NCI-H1417 (cell line): Measurements from ENCODE around the gene DAO.

Experiments used
- DNase-seq, 3 experiments: peaks; one replicate each; lab custom pipeline; 2025; lab: John Stamatoyannopoulos, UW

Gene DAO

GRCh38 chr12:108918960-108919642 is 39.2 kb downstream of the DAO start:
- DNase-seq: no peak

DNA sequence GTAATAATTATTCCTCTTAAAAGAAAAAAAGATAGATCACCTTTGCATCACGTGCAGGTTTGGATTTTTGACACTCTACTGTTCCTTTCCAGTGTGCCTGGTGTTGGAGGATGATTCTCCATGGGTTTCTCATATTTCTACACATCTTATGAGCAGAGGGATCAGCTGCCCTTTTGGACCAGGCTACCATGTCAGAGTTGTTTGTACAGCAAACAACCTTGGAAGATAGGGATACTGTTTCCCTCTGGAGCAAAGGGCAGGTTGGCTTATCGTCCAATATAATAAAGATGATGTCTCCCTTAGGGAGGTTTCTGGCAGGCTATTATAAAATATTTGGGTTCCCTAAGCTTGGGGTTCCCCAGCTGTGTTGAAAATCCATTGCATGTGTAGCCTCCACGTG is 42.1 kb downstream of the DAO start:
- no peak for DNase-seq

DNA sequence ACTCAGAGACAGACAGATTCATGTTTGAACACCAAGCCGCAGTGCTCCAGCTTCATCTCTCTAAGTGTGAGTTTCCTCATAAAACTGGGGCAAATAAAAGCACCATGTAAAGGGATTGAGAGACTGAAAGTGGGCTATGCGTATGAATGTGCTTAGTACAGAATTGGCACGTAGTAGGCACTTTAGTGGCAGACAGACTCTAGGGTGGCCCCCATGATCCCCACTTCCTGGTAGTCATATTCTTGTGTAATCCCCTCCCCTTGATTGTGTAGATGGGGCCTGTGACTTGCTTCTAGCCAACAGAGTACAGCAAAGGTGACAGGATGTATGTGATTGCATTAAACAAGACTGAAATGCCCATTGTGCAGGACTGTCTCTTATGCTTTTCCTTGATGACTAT is 43.0 kb downstream of the DAO start:
- DNase-seq: no peak

DNA sequence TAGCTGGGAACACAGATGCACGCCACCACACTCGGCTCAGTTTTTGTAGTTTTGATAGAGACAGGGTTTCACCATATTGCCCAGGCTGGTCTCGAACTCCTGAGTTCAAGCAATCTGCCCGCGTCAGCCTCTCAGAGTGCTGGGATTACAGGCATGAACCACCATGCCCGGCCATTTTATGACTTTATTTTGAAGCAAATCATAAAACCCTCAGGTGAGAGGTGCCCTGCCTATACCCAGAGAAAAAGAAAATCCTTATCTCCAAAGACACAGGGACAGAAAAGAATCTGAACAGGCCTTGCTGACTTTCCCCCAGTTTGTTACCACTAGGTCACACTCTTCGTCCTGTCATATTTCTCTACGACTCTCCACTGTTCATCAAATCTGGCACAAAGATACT is 48.8 kb downstream of the DAO start:
- DNase-seq: no peak

GRCh38 chr12:108930155-108930554 is 50.3 kb downstream of the DAO start:
- DNase-seq: no peak

GRCh38 chr12:108930756-108931155 is 50.9 kb downstream of the DAO start:
- no peak for DNase-seq

DNA sequence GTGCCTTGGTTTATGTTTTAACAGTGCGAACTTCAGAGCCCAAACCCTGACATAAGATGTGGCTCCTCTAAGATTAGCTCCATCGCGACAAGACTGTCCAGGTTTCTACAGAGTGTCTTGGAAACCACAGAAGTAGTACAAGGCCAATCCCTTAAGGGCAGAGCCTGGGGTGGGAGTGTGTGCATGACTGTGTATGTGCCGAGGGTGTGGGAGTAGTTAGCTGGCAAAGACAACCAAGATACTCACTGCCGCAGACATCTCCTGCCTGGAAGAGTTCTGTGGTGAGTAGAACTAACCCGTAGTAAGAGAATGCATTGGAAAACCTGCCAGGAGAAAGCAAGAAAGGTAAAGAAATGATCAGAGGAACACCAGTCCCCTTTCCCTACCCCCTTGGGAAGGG is 54.1 kb downstream of the DAO start:
- no peak for DNase-seq

DNA sequence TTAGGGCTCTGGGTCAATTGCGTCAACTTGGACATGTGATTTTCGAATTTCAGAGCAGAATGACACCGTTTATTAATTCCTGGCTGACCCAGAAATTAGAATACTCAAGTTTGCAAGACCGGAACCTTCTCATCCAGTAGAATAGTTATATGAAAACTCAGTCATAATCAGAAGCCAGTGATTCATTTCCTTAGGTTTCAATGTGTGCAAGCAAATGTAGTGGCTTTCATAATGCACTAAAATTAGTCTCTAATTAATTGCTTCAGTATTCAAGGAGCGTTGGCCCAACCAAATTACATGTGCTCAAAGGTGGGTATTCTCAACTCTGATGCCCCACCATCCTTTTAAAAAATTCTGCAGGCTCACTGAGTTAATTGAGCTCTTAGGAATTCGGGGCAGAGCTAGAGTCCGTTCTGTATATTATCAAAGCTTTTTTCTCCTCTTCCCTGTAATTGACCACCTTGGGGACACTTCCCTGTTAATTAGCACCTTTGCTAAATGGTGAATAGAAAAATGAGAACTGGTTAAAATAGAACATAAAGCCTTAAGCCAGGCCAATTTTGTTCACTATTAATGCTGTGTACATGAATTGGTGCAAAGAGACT is 55.4 kb downstream of the DAO start:
- peak in 2 of 3 experiments; percentile 15 to 63 for DNase-seq

DNA sequence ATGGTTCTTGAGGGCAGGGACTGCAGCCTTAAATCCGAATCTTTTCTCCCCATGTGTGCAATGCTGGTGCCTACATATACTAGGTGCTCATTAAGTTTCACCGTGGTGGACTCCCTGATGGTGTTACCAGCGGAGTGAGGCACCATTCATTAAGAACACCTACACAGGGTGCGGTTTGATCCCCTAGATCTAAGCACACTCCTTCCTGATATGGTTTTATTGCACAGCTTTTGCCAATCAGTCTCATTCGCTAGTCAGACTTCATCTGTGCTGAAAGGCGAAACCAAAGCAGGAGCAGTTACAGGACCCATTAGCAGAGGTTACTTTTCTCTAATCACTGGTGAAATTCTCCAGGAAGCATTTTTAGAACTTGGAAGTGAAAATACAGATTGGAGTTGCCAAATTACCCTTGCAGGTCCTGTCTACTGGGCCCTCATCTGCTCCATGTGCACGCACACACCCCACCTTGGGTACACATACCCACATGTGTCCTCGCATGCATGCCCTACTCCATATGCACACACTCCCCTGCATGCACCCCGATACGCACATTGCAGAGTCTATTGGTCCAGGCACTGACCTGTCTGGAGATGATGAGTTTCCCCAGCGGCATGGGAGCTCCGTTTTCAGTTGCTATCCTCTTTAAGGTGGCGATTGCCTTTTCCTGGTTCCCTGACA is 58.5 kb downstream of the DAO start:
- no peak for DNase-seq

- DNase-seq: no peak
Observed at GRCh38 chr12:108939594-108939993, 59.7 kb downstream of the DAO start.

GRCh38 chr12:108940138-108940537 is 60.2 kb downstream of the DAO start:
- no peak for DNase-seq

GRCh38 chr12:108947097-108947496 is 67.2 kb downstream of the DAO start:
- DNase-seq: no peak

- no peak for DNase-seq
Observed at GRCh38 chr12:108948367-108948766, 68.5 kb downstream of the DAO start.

DNA sequence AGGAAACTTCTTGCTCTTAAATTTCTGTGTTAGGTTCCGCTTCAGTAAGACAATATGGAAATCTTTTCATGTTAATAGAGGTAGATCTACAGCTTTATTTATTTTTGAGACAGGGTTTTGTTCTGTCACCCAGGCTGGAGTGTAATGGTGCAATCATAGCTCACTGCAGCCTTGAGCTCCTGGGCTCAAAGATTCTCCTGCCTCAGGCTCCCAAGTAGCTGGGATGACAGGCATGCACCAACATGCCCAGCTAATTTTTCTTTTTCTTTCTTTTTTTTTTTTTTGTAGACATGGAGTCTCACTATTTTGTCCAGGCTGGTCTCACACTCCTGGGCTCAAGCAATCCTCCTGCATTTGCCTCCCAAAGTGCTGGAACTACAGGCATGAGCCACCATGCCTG is 70.1 kb downstream of the DAO start:
- DNase-seq: no peak
